ENCODE data around the gene ZFP69B.
A peak's percentile ranks its signal among the peaks of the same experiment; 100 is the strongest.
"Not testable (repeated sequence)": the region's sequence is repeated elsewhere in the genome, so short reads cannot be mapped to it uniquely, and the experiment has no call there.

The ZFP69B gene

GRCh38 chr1:40435471-40435870, 14.8 kb upstream of the ZFP69B start:
- FAIRE-seq, result no peak

DNA sequence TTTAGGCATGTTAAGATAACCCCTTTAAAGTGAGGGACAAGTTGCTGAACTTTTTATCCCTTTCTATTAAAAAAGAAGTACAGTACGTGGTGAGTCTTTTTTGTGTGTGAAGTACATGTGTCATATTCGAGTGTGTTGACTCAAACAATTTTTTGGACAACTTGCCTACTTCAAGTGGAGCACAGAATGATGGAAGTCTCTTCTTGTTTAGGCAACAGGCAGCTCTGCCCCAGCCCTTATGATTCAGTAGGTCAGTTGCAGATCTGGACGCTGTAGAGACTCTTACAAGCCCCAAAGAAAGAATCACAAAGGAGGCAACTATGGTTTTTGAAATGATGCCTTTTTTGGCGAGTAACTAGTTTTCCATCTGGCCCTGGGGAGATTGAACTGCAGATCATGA, 14.4 kb upstream of the ZFP69B start:
- no peak for DNase-seq (ENCODE audit: low spot score)

More at GRCh38 chr1:40435471-40435870, 14.8 kb upstream of the ZFP69B start:
- no peak for DNase-seq (ENCODE audit: low spot score)

DNA sequence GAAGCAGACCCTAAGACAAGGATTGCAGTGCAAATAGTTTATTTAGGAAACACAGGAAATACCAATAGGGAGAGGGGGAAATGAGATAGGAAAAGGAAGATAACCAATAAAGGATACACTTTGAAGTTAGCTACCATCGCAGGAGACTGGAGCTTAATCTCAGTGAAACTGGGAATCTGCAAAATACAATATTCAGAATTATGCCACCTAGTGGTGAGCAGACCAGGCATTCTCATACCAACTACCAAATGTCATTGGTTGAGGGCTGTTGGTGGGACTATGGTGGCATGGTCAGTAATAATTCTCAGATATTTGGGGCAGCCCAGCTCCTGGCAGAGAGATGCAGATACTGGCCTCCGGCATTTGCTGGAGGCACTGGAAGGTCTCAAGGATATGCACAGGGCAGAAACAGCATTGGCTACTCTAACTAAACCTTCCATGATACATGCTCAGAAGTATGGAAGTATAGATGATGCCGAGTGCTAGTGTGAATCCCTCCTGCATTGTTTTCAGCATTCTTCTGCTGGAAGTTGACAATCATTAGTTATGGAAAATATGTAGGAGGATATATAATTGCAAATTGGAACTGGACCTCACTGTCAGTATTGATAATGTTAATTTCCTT, 11.8 kb upstream of the ZFP69B start:
- FAIRE-seq, result peak; percentile 53

More for the DNA sequence above, 14.4 kb upstream of the ZFP69B start:
- no peak for FAIRE-seq

DNA sequence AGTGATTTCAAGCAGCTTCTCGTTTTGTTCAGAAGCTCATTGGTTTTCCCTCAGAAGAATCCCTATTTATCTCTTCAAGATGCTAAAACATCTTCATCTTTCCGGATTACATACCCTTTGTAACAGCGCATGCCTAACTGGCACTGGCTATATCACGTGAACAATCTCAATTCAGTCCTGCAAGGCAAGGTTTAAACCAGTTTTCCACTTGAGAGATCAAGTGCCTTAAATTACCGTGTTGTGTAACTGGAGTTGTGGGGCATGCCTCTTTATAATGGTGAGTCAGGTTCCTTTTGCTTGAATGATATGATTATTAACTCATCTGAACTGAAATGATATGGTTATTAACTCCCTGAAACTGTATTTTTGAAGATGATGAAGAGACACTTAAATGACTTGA, 11.0 kb upstream of the ZFP69B start:
- DNase-seq (ENCODE audit: low spot score) (no peak), FAIRE-seq (no peak)

More for the DNA sequence above, 11.8 kb upstream of the ZFP69B start:
- DNase-seq (ENCODE audit: low spot score), result peak; percentile 50

DNA sequence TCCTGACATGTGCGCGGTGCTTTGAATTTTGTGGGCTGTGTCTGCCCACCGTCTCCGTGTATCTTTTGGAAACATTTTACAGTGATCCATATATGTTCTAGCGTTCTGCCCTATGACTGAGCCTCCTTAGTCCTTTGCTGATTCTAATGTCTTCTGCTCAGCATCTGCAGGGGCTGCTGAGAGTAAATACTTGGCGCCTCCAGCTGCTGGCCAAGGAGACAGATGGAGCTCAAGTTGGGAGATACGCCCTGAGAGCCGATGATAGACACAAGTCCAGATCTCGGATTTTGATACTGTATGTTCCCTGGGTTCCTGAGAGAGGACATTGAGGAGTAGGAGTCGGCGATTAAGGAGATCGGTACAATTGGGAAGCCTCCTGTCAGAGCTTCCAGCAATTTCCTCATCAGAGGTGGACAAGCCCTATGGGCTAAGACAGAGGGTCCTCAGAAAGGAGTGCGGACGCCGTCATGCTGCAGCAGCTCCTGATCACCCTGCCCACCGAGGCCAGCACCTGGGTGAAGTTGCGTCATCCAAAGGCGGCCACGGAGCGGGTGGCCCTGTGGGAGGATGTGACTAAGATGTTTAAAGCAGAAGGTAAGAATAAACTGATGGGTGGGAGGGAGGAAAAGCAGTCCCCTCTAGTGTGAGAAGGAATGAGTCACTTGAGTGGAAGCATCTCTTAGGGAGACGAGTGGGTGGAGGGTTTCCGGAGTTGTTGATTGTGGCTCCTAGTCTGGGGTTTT, 390 bp downstream of the ZFP69B start:
- peak; percentile 75 for DNase-seq (ENCODE audit: low spot score)
- FAIRE-seq, result peak; percentile 32

- FAIRE-seq (no peak), DNase-seq (ENCODE audit: low spot score) (no peak)
Measured at GRCh38 chr1:40451238-40451585, 936 bp downstream of the ZFP69B start.

DNA sequence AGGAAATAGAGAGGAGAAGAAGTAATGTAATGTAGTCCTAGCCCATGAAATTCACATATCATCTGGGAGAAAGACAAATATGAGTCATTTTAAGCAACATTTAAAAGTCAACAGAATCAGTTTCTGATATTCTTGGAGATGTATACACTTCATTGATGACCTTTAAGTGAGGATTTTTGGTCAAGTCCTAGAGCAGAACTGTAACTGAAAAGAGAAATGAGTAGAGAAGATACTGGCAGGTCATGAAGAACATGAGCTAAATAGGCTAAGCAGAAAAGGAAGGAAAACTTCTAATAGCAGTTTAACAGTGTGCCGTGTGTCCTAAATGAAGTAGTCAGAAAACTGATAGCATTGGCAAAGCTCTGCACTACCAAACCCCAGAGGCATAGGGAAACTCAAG, 4.6 kb downstream of the ZFP69B start:
- FAIRE-seq (no peak), DNase-seq (ENCODE audit: low spot score) (no peak)

- peak; percentile 30 for FAIRE-seq
Measured at GRCh38 chr1:40462956-40463590, 12.8 kb downstream of the ZFP69B start.

DNA sequence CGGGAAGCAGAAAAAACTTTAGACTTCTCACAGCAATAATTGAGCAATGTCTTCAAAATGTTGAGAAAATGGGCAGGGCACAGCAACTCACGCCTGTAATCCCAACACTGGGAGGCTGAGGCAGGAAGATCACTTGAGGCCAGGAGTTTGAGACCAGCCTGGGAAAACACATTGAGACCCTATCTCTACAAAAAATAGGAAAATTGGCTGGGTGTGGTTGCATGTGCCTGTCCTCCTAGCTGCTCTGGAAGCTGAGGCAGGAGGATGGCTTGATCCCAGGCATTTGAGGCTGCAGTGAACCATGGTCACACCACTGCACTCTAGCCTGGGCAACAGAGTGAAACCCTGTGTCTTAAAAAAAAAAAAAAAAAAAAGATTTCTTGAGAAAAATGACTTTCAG, 19.1 kb downstream of the ZFP69B start:
- DNase-seq (ENCODE audit: low spot score) (no peak), FAIRE-seq (no peak)

More at GRCh38 chr1:40462956-40463590, 12.8 kb downstream of the ZFP69B start:
- no peak for DNase-seq (ENCODE audit: low spot score)

DNA sequence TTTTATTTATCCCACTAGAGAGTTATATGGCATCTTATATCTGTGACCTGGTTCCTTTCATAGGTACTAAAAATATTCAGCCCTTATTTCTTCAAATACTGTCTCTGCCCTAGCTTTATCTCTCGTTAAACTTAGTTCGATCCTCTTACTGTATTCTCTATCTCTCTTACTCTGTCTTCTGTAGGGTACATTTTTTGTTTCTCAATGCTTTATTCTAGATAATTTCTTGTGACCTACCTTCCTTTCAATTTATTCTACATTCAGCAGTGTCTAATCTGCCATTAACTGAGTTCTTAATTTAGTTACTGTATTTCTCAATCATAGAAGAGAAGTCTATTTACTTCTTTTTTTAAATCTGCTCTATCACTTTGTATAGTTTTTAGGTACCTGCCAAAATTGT, 25.0 kb downstream of the ZFP69B start:
- DNase-seq (ENCODE audit: low spot score) (no peak), FAIRE-seq (no peak)

DNA sequence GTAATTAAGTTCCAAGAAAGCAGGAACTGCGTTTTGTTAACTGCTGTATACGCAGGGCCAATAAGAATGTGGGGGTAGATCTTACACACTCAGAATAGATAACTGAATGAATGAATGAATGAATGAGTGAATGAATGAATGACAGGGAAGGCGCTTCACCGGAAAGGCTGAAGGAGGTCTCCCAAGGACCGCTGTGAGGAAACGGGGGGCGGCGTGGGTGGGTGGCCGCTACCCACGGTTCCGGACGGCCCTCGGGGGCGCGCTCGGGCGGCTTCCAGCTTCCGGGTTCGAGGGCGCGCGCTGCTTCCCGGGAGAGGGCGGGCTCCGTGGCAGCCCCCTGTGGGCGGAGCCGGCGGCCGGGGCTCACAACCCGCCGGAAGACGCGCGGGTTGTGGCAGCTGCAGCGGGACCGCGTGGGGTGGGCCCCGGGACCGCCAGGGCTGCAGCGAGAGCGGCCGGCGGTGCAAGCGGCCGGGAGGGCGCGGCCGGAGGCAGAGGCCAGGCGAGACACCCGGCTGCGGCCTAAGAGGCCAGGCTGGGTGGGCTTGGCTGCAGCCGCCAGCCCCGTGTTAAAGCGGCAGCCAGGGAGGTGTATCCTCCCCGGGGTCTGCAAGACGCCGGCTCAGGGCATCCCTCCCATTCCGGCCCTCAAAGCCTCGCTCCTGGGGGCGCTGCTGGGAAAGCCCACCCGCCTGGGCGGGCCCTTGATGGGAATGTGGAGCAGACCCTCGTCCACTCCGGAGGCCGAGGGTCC, 26.8 kb downstream of the ZFP69B start, which contains the start of gene ZFP69:
Gene ZFP69 (plus strand): TSS at position 367 of the 754 bp plus-strand sequence. CDS start 2,072 bp downstream, outside the sequence.
- DNase-seq (ENCODE audit: low spot score), result peak; percentile 96
- FAIRE-seq, result no peak

DNA sequence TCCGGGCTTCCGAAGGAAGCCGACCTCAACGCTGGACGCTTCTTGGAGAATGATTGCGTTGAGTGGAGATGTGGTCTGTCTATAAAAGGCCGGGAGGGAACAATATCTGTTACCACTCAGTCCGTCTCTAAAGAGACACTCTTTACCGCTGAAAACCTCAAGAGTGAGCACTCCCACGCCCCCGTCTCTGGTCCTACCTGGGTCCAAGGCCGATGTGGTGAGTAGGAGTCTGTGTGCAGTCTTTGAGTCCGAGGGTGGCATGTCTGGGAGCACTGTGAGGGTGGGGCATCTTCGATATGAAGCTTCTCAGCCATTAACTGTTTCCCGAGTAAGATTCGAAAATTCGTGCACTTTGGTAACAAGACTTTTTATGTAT, 27.4 kb downstream of the ZFP69B start:
- FAIRE-seq, result no peak

DNA sequence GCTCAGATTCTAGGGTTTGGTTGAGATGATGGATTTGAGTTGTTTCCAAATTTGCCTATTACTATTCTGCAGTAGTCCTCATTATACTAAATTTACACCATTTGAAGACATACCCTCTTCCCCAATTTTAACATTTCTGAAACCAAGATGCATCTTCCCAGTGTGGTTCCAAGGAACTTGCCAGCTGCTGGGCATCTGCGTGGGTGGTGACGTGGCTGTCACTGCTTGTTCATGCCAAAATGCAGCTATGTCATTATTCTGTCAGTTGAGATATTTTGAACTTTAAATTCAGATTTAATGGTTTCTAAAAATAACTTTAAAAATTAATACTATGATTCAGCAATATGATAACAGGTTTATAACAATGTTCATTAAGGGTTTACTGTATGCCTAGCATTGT, 28.0 kb downstream of the ZFP69B start:
- FAIRE-seq (no peak), DNase-seq (ENCODE audit: low spot score) (no peak)

More for the DNA sequence above, 27.4 kb downstream of the ZFP69B start:
- peak; percentile 49 for DNase-seq (ENCODE audit: low spot score)

DNA sequence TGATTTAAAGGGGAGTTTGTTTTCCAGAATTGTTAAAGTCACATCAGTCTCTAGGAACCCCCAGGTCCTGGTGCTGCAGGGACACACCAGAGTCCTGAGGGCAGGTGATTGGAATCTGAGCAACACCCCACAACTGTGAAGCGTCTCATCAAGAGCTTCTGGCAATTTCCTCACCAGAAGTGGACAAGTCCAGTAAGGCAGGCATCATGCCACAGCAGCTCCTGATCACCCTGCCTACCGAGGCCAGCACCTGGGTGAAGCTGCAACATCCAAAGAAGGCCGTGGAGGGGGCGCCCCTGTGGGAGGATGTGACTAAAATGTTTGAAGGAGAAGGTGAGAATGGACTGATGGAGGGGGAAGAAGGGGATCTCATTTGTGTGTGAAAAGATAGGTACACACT, 28.9 kb downstream of the ZFP69B start:
- no peak for DNase-seq (ENCODE audit: low spot score)
- no peak for FAIRE-seq

- DNase-seq (ENCODE audit: low spot score), result no peak
- FAIRE-seq, result peak; percentile 17
Measured at GRCh38 chr1:40495315-40495903, 45.1 kb downstream of the ZFP69B start.

DNA sequence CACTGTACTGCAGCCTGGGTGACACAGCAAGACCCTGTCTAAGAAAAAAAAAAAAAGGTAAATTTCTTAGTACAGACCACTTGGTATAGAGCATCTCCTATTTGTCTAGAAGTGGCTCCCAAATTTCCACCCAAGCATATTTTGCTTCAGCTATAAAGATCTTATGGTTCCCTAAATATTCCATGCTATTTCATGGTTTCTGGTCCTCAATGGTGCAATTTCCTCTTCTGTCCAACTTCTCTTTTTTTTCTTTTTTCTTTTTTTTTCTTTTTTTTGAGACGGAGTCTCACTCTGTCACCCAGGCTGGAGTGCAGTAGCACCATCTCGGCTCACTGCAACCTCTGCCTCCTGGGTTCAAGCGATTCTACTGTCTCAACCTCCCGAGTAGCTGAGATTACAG, 52.4 kb downstream of the ZFP69B start:
- DNase-seq (ENCODE audit: low spot score); FAIRE-seq: not testable (repeated sequence)

- DNase-seq (ENCODE audit: low spot score) (no peak), FAIRE-seq (no peak)
Measured at GRCh38 chr1:40507973-40508372, 57.7 kb downstream of the ZFP69B start.

DNA sequence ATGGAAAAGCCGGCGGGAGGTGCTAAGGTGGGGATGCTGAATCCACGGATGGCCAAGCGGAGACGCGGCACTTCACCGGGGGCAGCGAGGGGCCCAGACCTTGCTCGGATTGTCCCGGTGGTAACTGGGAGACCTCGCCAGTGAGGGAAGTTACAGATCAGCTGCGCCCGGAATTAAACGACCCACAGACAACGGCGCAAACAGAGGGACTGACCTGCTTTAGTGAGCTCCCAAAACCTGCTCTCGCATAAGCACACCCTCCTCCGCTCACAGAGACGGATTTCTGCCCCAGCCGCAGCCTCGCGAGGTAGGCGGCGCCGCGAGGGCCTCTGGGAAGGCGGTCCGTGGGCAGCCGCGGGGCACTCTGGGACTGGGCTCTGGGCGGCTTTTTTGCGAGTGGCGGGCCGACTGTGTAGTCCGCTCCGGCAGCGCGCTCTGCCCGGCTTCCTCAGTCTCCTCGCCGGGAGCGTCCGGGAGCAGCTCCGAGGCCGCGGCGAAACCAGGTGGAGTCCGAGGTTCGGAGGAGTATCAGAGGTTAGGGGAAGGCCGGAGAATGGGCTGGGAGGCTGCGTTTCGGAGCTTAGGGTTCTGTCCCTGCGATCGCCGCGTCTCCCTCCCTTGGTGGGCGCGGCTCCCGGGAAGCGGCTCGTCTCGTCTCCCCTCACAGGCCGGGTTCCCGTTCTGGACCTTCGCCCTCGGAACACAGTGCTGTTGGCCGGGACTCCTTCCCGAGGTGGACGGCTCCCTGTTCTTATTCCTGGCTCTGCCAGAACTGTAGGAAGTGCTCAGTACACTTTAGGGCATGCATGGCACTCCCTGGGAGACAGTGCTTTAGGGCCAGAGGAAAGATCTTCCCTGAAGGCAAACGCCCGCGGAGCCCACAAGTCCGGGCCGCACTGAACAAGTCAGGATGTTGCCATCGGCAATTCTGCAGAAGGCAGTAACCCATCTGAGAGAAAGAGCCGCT, 58.4 kb downstream of the ZFP69B start, which contains the start of gene EXO5:
Gene EXO5 (plus strand): TSS at position 393 of the 967 bp plus-strand sequence. CDS start 5,778 bp downstream, outside the sequence.
- peak; percentile 48 for FAIRE-seq
- DNase-seq (ENCODE audit: low spot score), result peak; percentile 93

Measured in urothelium cell line (cell line).